EL (cell line): Measurements from ENCODE around the gene TIMM22.
"Not testable (repeated sequence)": the region's sequence is repeated elsewhere in the genome, so short reads cannot be mapped to it uniquely, and the experiment has no call there.

Experiments used
- DNase-seq: peaks from one replicate; pipeline ENCODE4 v3.0.0-alpha.2; 2016

The TIMM22 gene

DNA sequence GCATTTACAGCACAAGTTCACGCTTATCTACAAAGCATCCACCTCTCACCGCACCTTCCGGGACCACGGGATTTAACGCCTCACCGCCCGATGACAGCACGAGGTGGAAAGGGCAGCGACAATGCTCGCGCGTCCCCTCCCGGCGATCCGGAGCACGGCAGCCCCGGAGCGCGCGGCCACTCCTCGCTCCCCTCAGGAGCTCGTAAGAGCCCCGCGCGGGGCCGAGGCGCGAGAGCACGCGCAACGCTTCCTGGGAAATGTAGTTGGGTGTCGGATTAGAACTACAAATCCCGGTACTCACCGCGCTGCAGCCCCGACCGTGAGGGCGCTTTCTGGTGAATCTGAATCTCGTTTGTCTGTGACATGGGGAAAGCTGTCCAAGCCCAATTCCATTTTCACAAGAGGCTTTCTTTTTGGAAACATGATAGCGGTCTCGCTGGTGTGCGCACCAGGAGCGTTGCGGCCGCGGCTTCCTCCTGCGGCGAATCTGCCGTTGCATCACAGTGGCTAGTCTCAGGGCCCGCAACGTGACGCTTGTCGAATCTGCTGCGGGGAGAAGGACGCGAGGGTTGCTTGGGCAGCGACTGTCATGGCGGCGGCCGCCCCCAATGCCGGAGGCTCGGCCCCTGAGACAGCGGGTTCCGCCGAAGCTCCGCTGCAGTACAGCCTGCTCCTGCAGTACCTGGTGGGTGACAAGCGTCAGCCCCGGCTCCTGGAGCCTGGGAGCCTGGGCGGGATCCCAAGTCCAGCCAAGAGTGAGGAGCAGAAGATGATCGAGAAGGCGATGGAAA is at the start of gene TIMM22:
Gene TIMM22, plus strand, starts transcription at position 576 of the 791 bp plus-strand sequence. Its CDS starts 14 bp downstream, at position 590.
- peak; percentile 97 for DNase-seq

GRCh38 chr17:948284-948852 is 48.6 kb upstream of the TIMM22 start:
- DNase-seq: peak; percentile 69

GRCh38 chr17:949623-950303 is 47.2 kb upstream of the TIMM22 start:
- no peak for DNase-seq

- peak; percentile 98 for DNase-seq
These were observed 45.4 kb upstream of the TIMM22 start for GRCh38 chr17:951325-952132.

- not testable (repeated sequence) for DNase-seq
These were observed 44.3 kb upstream of the TIMM22 start for GRCh38 chr17:952592-952991.

- DNase-seq: no peak
These were observed 43.2 kb upstream of the TIMM22 start for GRCh38 chr17:953767-954166.

DNA sequence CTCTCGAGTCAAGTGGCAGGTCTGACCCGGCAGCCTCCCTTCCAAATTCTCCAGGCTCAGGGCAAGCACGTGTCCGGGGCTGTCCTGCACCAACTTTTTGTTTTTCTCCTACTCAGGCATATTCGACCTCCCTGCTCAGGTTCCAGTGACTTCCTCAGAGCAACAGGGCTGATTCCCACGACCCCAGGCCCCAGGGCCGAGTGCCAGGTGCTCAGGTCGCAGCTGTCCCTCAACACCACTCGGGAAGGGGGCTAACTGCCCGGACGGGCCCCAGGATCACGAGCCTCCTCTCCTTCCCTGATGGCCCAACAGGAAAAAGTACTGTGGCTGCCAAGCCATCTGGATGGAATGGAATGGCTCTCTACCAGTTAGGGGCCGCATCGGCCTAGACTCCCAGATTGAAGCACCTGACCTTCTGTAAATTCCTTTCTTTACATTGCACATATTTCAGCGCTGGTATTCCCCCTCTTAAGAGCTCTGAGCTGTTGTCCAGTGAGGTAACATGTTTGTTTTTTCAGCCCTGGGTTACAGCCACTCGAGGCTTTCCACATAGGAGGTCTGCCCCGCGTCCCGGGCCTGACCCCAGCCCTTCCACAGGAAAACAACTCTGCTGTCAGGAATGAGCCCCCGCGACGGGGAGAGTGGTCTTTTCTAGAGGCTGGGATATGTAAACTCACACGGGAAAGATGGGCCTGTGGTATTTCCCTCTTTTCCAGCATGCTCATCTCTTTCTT is 42.3 kb upstream of the TIMM22 start:
- peak; percentile 50 for DNase-seq

DNA sequence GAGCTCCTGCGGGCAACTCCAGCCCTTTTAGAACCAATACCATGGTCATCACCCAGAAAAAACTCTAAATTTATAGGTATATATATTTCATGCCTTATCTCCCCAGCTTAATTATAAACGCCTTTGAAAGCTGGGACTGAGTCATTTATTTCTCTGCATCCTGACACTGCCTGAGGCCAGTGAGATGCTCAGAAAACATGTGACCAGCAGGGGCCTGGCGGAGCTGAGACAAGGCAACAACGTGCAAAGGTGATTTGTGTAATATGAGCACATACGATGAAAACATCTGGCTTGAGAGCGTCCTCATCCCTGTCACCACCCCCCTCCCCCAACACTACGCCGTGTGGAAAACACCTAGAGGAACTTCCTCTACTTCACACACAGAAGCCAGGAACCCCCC is 40.0 kb upstream of the TIMM22 start:
- DNase-seq: peak; percentile 86

- no peak for DNase-seq
These were observed 39.0 kb upstream of the TIMM22 start for GRCh38 chr17:957856-958421.

- no peak for DNase-seq
These were observed 38.0 kb upstream of the TIMM22 start for GRCh38 chr17:958712-959451.

DNA sequence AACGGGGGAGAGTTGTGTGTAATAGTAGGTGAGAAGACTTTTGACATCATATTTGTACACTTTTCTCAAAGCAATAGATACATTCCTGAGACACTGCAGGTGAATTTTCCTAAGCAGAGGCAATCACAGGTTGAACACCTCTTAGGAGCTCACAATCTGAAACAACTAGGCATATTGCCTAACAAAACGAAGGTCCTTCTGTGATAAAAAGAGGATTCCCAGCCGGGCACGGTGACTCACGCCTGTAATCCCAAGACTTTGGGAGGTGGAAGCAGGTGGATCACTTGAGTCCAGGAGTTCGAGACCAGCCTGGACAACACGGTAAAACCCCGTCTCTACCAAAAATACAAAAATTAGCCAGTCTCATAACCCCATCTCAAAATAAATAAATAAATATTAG is 34.8 kb upstream of the TIMM22 start:
- DNase-seq: no peak

- DNase-seq: no peak
These were observed 34.3 kb upstream of the TIMM22 start for GRCh38 chr17:962670-963069.

DNA sequence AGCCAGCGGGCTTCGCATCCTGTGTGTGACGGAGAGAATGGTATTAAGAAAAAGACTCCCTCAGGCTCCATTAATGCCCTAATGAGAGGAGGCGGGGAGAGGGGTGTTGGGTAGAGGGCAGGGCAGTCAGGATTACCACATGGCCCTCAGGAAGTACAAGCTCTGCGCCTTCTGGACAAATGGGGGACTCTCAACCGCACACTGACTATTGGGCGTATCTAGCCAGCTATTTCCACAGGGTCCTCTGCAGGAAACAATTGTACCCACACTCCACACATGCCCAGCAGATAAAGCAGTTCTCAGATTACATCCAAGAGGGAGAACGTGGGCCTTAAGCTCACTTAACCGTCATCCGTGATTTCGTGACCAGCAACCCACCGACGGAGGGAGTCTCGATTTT is 32.1 kb upstream of the TIMM22 start:
- no peak for DNase-seq

- DNase-seq: peak; percentile 36
These were observed 31.5 kb upstream of the TIMM22 start for GRCh38 chr17:965311-965989.

DNA sequence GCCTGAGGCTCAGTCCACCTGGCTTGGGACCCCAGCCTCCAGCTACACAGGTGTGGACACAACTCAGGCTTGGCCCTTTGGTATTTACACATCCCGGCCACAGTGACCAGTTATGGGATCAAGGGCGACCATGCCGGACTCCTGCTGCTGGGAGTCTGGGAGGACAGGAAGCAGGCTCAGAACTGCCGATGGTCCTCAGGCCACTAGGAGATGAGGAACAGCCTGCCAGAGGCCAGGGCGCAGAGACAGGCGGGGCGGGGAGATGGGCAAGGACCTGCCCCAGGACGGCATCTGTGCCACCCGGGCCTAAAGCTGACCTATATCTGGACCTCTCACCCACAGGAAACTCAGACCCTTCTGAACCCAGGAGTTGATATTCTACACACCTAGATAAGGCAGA is 29.8 kb upstream of the TIMM22 start:
- DNase-seq: no peak

DNA sequence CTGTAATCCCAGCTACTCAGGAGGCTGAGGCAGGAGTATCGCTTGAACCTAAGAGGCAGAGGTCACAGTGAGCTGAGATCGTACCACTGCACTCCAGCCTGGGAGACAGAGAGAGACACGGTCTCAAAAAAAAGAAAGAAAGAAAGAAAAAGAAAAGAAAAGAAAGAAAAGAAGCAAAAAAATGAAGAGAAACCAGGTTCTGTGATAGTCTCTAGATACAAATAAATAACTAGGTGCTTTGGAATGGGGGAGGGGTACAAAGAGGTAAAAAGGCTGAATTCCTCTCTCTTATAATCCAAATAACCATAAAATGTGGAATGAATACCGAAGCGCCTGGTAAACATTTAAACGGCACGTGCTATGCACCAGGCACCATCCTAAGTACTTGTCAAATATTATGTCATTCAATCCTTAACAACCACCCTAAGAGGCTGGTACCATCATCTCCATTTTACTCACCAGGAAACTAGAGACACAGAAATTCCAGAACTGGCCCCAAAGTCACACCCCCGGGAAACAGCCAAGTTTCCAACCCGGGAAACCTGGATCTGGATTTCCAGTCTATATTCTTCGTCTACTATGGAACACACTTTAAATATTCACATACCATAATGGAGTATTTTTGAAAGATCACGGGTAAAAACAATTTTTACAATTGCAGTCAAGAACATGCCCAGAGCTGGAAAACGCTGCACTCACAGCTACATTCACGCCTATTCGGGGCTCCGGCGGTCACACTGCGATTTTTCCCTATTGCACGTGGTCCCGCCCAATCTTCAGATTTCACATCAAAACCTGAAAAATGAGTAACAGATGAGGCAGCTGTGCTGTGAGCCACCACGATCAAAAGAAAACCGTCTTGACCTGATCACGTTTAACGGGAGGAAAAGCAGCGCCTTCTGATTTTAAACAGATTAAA is 27.9 kb upstream of the TIMM22 start:
- peak; percentile 71 for DNase-seq

- DNase-seq: peak; percentile 41
These were observed 27.0 kb upstream of the TIMM22 start for GRCh38 chr17:969811-970355.

DNA sequence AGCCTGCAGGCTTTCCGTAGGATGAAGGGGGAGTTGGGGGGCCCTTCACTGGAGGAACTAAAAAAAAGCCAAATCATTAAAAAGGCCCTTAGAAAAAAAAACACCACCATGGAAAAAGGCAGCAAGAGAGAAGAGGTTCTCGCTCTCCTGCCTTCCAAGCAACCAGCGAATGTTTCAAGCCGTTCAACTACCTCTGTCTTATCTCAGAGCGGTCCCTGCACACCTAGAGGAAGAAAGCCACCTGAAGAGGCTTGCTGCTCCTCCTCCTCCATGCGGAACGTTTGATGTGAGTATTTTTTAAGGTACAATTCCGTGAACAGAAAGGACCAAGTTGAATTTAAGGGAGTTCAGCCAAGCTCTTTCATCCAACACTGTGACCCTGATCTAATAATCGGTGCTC is 26.6 kb upstream of the TIMM22 start:
- no peak for DNase-seq

DNA sequence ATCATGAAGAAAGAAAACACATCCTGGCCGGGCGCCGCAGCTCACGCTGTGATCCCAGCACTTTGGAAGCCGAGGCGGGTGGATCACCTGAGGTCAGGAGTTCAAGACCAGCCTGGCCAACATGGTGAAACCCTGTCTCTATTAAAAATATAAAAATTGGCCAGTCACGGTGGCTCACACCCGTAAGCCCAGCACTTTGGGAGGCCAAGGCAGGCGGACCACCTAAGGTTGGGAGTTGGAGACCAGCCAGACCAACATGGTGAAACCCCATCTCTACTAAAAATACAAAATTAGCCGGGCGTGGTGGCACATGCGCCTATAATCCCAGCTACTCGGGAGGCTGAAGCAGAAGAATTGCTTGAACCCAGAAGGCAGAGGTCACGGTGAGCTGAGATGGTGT is 25.1 kb upstream of the TIMM22 start:
- DNase-seq: not testable (repeated sequence)
